MG63 (cell line): ENCODE data around the gene NUMA1. TPM values are rescaled to one million over a fixed set of nuclear protein-coding genes. Genes with fewer than 3 reads are reported as not detected.

ENCODE experiments used
- DNase-seq: peaks from one replicate; pipeline ENCODE4 v3.0.0-alpha.2; 2020
- H3K27me3 ChIP-seq: fragments of 250-450 bp; sonication (Bioruptor Pico); 2 replicates; pipeline ENCODE4 v1.5.1; 2020; ENCODE audit warnings: mild to moderate bottlenecking, moderate library complexity
- H3K36me3 ChIP-seq: fragments of 250-450 bp; sonication (Bioruptor Pico); 2 replicates; pipeline ENCODE4 v1.5.1; 2020; ENCODE audit warnings: mild to moderate bottlenecking, moderate library complexity
- H3K4me3 ChIP-seq: fragments of 250-450 bp; sonication (Bioruptor Pico); 2 replicates; pipeline ENCODE4 v1.5.1; 2020; ENCODE audit warnings: mild to moderate bottlenecking, moderate library complexity
- H3K9me3 ChIP-seq: fragments of 250-450 bp; sonication (Bioruptor Pico); 2 replicates; pipeline ENCODE4 v1.5.1; 2020; ENCODE audit warnings: mild to moderate bottlenecking, moderate library complexity
- total RNA-seq: library from RNA; depleted of rRNA; stranded (reverse); fragments of >200 nt; shearing (Covaris generic); gene quantifications from 2 replicates; pipeline ENCODE4 v1.2.3, GENCODE V29; 2014; ENCODE audit warnings: low replicate concordance

Gene NUMA1
- total RNA-seq, 1 experiment from 2014 or later = 158 TPM

DNA sequence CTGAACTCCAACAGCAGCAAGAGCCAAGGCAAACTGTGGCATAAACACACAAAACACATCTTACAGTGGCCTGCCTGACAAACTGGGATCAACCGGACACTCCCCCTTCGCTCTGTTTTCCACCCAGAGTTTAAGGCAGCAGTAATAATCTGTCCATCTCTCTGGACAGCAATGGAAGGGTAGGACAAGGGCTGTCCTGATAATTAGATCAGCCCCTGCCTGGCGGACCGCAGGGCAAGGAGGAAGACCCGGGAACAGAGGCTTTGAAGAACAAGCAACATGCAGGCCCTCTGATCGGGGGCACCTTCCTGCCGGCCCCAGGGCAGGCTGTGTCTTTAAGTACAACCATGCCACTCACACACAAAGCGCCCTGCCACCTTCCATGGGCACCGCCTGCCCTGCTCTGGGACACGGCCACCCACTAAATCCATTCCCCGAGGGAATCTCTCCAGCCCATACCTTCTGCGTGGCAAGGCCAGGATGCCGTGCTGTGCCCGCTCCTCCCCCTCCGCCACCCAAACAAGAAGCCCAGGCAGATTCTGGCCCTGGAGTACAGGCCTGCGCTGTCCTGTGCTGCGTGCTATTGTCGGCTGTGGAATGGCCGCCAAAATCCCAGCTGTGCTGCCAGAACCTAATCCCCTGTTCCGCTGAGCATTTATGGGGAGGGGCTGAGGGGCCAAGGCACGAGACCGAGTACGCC is 38.8 kb downstream of the NUMA1 start:
- Histone ChIP-seq H3K27me3 (no peaks in the 10 kb centered on the region), H3K36me3 (peaks cover 35% of the 10 kb centered on the region), H3K4me3 (peak overlapping the region; percentile 57), H3K9me3 (no peaks in the 10 kb centered on the region)
- peak; percentile 94 for DNase-seq

DNA sequence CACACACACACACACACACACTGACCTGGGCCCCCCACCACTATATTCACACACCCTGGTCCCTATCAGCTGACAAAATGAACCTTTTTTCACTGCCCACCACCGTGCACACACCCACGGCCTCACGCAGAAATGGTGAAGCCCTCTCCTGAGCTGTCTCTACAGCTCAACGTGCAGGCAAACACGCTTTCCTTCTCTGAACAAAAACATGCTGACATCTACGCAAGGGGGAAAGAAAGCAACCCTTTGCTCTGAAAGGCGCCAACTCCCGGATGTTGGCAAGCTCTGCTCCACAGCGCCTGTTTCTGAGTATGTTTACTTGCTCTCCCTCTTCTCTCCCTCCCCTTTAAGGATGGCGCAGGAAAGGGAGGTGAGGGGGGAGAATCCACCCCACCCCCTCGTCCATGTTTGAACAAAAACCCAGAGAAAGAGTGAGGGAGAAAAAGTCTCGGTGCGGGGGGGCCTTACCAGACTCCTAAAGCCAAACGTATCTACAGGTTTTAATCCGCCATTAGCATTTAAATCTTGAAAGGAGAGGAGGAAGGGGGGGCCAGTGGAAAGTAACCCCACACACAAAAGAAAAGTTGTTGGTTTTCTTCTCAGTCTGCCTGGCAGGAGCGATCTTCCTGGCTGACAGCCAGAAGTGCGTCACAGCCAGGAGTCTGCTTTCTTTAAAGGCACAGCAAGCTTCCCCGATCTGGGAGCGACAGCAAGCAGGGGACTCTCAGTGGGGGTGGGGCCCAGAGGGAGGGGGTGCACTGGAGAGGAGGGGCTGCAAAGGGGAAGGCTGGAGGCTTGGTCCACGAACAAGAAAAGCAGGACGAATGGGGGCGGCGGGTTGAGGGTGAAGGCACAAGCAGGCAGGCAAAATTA is 39.6 kb downstream of the NUMA1 start:
- peaks cover 37% of the 10 kb centered on the region for H3K36me3 ChIP-seq
- peak; percentile 87 for DNase-seq

DNA sequence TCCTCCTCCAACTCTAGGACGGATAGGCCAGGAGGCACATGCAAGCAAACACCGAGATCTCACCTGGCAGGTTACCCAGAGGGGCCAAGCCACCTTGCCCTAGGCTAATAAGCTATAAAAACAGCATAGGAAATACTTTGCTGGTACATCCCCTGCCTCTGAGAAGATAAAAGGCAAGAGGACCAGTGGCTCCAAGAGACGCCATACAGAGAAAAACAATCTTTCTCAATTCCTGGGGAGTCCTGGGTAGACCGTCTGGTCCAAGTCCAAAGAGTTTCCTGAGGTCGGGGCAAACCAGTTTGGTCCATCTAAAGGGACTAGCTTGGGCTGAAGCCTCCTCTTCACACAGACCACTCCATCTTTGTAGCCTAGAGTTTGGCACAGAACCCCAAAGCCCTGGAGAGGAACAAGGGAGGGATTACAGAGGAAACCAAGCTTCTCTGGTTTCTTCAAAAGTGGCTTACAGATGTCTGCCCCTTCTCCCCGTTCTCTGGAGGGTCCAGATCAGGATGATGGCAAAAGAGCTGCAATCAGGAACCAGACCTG is 40.4 kb downstream of the NUMA1 start:
- no peak for DNase-seq
- peaks cover 43% of the 10 kb centered on the region for H3K36me3 ChIP-seq
- no peaks in the 10 kb centered on the region for H3K9me3 ChIP-seq
- H3K4me3 ChIP-seq = peak overlapping the region; percentile 57
- no peaks in the 10 kb centered on the region for H3K27me3 ChIP-seq

More for the DNA sequence above, 39.6 kb downstream of the NUMA1 start:
- Histone ChIP-seq H3K9me3 (no peaks in the 10 kb centered on the region), H3K4me3 (peak overlapping the region; percentile 57), H3K27me3 (no peaks in the 10 kb centered on the region)

DNA sequence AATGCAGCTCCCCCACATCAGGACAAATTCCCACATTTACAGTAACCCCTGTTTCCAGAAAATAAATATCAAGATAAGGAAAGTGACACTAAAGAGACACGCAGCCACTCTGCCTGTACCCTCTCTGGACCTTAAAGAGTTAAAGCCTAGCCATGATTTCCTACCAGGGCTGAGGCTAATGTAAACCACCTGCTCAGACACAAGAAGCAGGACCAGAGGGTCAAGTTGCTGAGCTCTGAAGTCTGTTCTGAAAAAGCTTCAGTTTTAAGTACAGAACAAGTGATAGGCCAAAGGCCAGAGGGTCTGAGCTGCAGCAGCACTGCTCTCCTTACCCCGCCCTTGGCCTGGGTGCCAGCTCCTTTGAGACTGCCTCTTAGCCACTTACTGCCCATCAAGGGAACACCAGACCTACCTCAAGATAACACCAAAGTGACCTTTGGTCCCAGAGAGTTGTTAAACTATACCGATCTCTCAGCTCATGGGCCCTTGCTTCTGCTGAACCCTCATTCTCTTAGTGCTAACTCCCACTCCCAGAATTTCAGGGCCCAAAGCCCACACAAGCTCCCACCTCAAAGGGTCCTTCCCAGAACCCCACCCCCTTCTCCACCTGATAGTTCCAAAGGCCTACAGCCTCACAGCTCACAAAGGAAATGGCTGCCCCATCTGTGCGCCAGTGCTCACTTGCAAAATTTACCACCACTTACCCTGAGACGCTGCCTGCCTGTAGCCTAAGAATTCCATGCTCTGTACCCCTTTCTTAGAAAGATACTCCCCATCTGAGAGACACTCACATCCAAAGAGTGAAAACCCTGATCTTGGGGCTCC is 41.1 kb downstream of the NUMA1 start:
- Histone ChIP-seq H3K9me3 (no peaks in the 10 kb centered on the region), H3K27me3 (no peaks in the 10 kb centered on the region), H3K36me3 (peaks cover 47% of the 10 kb centered on the region), H3K4me3 (peak overlapping the region; percentile 57)
- DNase-seq = peak; percentile 10

DNA sequence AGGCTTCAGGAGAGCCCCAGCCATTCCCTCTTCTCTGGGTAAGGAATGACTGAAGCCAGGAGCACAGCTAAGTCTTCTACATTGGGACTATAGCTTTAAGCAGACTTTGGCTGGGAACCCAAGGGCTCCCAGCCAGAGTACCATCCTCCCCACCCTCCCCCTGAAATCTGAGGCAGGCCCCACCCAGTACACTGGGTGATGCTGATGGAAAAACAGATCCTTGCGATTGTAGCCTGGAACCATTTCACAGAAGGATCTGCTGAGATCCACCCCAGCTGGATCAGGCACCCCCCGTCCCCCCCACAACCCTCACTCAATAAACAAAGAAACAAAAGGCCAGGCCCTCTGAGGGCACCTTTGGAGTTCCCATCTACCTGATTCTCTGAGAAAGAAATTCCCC is 41.9 kb downstream of the NUMA1 start:
- no peaks in the 10 kb centered on the region for H3K9me3 ChIP-seq
- no peaks in the 10 kb centered on the region for H3K27me3 ChIP-seq
- peak; percentile 68 for DNase-seq
- H3K4me3 ChIP-seq = peak overlapping the region; percentile 8
- H3K36me3 ChIP-seq = peaks cover 55% of the 10 kb centered on the region

DNA sequence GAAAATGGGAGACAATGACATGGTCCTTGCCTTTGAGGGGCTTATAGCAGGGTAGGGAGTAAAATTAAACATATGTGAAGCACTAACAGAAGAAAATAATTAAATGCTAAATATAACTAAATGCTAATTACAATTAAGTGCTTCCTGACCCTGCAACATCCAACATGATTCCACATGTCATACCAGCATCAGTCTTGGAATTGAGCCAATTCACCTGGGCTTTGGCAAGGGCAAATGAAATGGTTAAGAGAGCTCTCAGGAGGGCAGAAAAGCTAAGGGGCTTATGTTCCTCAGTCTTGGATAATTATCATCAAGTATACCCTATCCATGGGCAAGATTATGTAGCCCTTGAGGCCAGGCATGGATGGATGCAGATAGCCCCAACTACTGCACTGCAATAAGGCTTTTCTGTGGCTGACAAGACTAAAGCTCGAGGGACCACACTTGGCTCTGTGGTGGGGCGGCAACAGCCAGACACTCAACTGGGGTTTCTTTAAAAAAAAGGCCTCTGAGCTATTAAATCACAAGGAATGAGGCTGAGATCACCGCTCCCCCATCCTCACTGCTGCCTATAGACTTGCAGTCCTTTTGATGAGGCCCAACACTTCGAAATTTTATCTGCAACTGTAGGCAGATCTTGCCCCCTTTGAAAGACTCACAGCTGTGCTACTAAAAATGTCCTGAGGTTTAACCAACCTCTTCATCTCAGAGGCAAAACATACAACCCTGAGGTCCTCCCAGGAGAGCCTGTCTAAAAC is 42.6 kb downstream of the NUMA1 start:
- Histone ChIP-seq H3K4me3 (no peak overlapping the region; the same call in 1 of the 2 replicates), H3K27me3 (no peaks in the 10 kb centered on the region), H3K36me3 (peaks cover 59% of the 10 kb centered on the region), H3K9me3 (no peaks in the 10 kb centered on the region)
- DNase-seq = no peak

DNA sequence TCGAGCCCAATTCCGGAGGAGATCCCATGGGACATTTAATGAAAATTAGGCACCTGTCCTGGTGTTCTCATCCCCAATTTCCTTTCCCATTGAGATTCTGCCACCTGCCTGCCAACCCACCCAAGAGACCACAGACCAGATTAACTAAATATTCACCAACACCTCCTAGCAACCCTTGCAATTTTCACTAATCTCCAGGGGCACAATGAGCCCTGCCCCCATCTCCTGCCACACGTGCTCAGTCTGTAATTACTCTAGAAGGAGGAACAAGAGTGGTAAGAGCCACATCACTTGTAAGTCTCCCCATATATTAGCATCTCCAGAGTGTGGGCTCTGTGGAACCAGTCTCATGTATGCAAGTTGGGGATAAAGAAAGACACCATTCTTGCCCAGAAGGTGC is 43.7 kb downstream of the NUMA1 start:
- no peak for DNase-seq
- no peaks in the 10 kb centered on the region for H3K9me3 ChIP-seq
- peaks cover 63% of the 10 kb centered on the region for H3K36me3 ChIP-seq
- H3K27me3 ChIP-seq = no peaks in the 10 kb centered on the region
- no peak overlapping the region for H3K4me3 ChIP-seq

DNA sequence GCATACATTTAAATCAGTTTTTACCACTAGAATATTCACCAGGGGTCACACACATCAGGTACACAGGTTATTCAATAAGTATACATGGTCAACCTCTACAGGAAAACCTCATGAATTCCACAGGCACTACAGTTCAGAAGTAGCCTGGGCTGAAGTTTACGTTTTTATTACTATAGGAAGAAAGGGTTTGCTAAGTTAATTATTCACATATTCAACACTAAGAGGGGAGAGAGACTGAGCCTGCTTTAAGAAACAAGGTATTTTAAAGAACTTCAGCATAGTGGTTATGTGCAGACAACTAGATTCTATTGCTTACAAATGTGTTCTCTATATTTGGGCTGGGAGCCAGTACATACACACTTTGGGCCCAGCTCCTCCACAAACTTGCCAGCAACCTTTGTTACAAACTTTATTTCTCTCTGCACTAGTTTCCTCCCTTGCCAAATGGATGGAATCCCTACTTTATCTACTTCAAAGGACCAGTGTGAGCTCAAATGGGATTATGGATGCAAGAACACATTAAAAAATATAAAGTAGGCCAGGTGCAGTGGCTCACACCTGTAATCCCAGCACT is 49.8 kb downstream of the NUMA1 start:
- Histone ChIP-seq H3K9me3 (no peaks in the 10 kb centered on the region), H3K36me3 (peaks cover 76% of the 10 kb centered on the region), H3K27me3 (no peaks in the 10 kb centered on the region), H3K4me3 (no peak overlapping the region)
- no peak for DNase-seq

DNA sequence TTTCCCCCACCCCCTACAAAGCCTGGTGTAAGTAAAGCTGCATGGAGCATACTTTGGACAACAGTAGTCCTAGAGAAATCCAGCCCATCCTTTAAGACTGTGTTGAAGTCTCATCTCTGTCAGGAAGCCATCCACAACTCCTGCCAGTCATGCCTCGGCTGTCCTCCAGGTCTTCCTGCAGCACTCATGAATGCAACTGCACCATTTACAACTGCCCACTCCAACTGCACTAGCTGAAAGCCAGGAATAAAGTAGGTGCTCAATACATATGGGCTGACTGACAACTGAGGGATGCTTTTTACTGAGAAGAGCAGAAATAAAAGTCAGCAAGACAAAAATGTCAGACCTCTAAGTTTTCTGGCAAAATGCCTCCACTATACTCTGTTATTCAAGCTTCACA is 54.3 kb downstream of the NUMA1 start:
- no peak for DNase-seq
- Histone ChIP-seq H3K9me3 (no peaks in the 10 kb centered on the region), H3K27me3 (no peaks in the 10 kb centered on the region), H3K36me3 (peaks cover 80% of the 10 kb centered on the region), H3K4me3 (no peak overlapping the region)

DNA sequence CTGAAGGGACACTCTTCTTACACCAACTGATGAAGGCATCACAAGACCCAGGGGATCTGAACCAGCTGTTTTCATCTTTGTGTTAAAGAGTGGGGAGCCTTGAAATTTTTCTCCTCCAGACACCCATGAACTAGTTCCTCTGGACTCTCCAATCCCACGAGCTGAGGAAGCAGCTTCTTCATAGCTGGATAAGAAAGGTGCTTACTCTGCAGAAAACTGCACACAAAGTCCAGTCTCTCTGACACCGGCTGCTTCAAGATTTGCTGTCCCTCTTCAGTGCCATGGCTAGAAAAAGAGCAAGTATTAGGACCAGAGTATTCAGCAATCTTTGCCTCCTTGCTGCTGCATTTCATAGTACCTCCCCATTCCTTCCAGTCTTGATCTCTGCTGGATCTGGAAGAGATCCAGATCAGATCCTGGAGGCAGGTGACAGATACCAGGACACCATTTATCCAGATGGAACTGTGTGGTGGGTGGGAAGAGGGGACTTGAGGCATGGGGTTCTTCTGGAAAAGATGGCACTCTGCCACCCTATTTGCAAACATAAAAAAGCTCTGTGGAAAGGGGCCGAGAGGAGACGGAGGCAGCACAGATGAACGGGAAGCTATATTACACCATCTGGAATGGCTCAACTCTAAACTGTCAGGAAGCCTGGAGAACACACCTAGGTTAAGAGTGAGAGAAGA is 56.1 kb downstream of the NUMA1 start:
- Histone ChIP-seq H3K27me3 (no peaks in the 10 kb centered on the region), H3K36me3 (peaks cover 88% of the 10 kb centered on the region), H3K4me3 (no peak overlapping the region), H3K9me3 (no peaks in the 10 kb centered on the region)
- DNase-seq = no peak

DNA sequence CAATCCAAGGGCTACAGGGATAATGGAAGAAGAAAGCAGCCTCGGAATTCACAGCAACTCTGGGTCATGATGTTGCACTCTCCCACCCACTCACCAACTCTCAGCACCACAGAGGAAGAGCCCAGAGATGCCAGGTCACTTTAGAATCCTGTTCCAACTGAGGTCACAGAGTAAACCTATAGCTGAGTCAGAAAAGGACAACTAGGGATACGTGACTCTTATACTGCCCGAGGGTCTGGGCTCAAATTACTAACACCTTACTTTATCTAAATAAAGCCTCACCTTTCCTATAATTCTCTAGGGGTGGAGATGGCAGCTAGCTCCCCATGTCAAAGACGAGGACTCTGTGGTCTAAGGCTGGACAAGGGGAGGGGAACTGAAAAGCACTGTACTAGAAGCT is 57.0 kb downstream of the NUMA1 start:
- Histone ChIP-seq H3K27me3 (no peaks in the 10 kb centered on the region), H3K4me3 (no peak overlapping the region), H3K36me3 (peaks cover 88% of the 10 kb centered on the region), H3K9me3 (no peaks in the 10 kb centered on the region)
- no peak for DNase-seq

DNA sequence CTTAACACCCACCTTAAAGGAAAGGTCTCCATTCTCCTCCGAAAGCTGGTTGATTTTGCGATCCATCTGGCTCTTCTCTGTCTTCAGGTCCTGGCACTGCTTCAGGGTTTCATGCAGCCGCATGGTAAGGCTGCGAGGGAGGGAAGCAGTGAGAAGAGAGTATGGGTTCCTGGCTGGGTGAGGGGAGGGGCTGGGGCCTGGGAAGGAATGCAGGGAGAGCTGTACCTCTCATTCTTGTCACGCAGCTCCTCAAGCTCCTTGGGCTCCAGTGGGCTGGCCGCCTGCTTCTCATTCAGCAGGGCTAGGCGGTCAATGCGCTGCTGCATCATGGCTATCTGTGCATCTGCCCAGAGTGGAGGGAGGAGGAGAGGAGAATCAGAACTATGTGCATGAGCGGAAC is 62.2 kb downstream of the NUMA1 start:
- H3K4me3 ChIP-seq = no peak overlapping the region
- no peaks in the 10 kb centered on the region for H3K9me3 ChIP-seq
- DNase-seq = no peak
- no peaks in the 10 kb centered on the region for H3K27me3 ChIP-seq
- H3K36me3 ChIP-seq = peaks cover 84% of the 10 kb centered on the region

DNA sequence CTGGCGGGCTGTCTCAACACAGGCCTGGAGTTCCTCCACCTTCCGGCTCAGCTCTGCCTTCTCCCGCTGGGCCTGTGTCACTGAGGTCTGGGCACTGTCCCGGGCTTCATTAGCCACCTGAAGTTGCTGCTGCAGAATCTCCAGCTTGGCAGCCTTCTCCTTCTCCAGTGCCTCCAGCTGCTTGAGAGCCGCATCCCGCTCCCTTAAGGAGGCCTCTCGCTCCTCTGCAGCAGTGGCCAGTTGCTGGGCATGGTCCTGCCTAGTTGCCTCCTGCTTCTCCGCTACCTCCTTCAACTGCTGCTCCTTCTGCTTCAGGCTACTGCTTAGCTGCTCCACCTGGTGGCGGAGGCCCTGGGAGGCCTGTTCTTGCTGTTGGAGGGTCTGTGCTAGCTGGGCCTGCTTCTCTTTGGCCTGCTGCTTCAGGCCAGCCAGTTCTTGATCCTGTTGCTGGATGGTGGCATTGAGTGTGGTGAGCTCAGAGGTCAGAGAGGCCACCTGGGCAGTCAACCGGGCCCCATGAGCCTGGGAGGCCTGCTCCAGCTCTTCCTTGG is 64.8 kb downstream of the NUMA1 start:
- Histone ChIP-seq H3K27me3 (no peaks in the 10 kb centered on the region), H3K9me3 (no peaks in the 10 kb centered on the region), H3K4me3 (no peak overlapping the region), H3K36me3 (peaks cover 84% of the 10 kb centered on the region)
- DNase-seq = peak; percentile 54

DNA sequence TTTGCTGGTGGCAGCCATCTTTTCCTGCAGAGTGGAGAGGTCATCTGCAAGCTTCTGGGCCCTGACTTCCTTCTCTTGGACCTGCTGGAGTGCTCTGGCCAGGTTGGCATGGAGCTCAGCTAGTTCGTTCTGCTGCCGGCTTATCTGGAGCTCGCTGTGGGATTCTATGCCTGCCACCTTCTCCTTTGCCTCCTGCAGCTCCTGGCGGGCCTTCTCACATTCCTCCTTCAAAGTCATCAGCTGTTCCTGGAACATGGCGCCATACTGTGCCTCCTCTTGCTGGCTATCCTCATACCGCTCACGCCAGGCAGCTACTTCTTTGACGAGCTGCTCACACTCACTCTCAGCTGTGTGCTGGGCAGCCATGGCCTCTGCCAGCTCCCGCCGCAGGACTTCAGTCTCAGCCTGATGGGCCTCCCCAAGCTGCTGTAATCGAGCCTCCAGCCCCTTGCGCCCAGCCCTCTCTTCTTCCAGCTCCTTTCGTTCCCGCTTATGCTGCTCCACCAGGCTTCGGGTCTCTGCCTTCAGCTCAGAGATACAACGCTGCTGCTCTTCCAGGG is 65.5 kb downstream of the NUMA1 start:
- Histone ChIP-seq H3K27me3 (no peaks in the 10 kb centered on the region), H3K4me3 (no peak overlapping the region), H3K9me3 (no peaks in the 10 kb centered on the region), H3K36me3 (peaks cover 84% of the 10 kb centered on the region)
- DNase-seq = no peak
